Smooth muscle cell (in vitro differentiated cells): Measurements from ENCODE around the gene DOK1. TPM values are rescaled to one million over a fixed set of nuclear protein-coding genes. Genes with fewer than 3 reads are reported as not detected.

ENCODE experiments used
- DNase-seq: peaks from one replicate; lab custom pipeline; 2025; ENCODE audit not compliant: unreplicated experiment; lab: John Stamatoyannopoulos, UW
- H2AFZ ChIP-seq: fragments of 200-600 bp; sonication (generic); 2 replicates; pipeline ENCODE4 v1.6.0; 2016; ENCODE audit warnings: antibody characterized with exemption, low read depth, mild to moderate bottlenecking
- H3F3A ChIP-seq: fragments of 200-600 bp; sonication (generic); 2 replicates; pipeline ENCODE4 v1.6.0; 2017; ENCODE audit warnings: antibody characterized with exemption, low read depth
- H3K27ac ChIP-seq: fragments of 200-600 bp; sonication (generic); 2 replicates; pipeline ENCODE4 v1.5.1; 2016; ENCODE audit warnings: low read depth, mild to moderate bottlenecking
- H3K27me3 ChIP-seq: fragments of 200-600 bp; sonication (generic); 2 replicates; pipeline ENCODE4 v1.6.1; 2016; ENCODE audit warnings: low read depth, mild to moderate bottlenecking
- H3K36me3 ChIP-seq: fragments of 200-600 bp; sonication (generic); 2 replicates; pipeline ENCODE4 v1.5.1; 2016; ENCODE audit warnings: low read depth
- H3K4me1 ChIP-seq: fragments of 200-600 bp; sonication (generic); 2 replicates; pipeline ENCODE4 v1.5.1; 2016; ENCODE audit warnings: low read depth
- H3K4me2 ChIP-seq: fragments of 200-600 bp; sonication (generic); 2 replicates; pipeline ENCODE4 v1.6.0; 2016; ENCODE audit warnings: mild to moderate bottlenecking
- H3K4me3 ChIP-seq: fragments of 200-600 bp; sonication (generic); 2 replicates; pipeline ENCODE4 v1.5.1; 2016; ENCODE audit warnings: mild to moderate bottlenecking
- H3K79me2 ChIP-seq: fragments of 200-600 bp; sonication (generic); 2 replicates; pipeline ENCODE4 v1.6.0; 2016; ENCODE audit warnings: low read depth, mild to moderate bottlenecking
- H3K9ac ChIP-seq: fragments of 200-600 bp; sonication (generic); 2 replicates; pipeline ENCODE4 v1.6.0; 2016; ENCODE audit warnings: low read depth
- H3K9me3 ChIP-seq: fragments of 200-600 bp; sonication (generic); replicated peaks from 2 replicates; pipeline ENCODE4 v1.5.1; 2016; ENCODE audit warnings: low read depth
- H4K20me1 ChIP-seq: fragments of 200-600 bp; sonication (generic); 2 replicates; pipeline ENCODE4 v1.6.0; 2016; ENCODE audit warnings: low read depth
- CTCF ChIP-seq: fragments of 200-600 bp; sonication (generic); IDR thresholded peaks from 2 replicates; pipeline ENCODE4 v1.5.1; 2017; ENCODE audit warnings: borderline replicate concordance, mild to moderate bottlenecking, antibody characterized with exemption; ENCODE audit not compliant: insufficient read depth, poor library complexity, severe bottlenecking
- WGBS: methylation state at CpG from one replicate; pipeline ENCODE4 v1.1.7; 2016; ENCODE audit warnings: low lambda C conversion rate; 5-methylcytosine and 5-hydroxymethylcytosine counted together
- polyA plus RNA-seq: library from polyadenylated mRNA; unstranded; fragments of >200 nt; fragmentation: Nextera tagmentation; extraction: Ambion mirVana; gene quantifications from 2 replicates; pipeline ENCODE4 v1.2.1, GENCODE V29; 2016
- total RNA-seq: library from RNA; depleted of rRNA; stranded (reverse); fragments of >200 nt; gene quantifications from 2 replicates; pipeline ENCODE4 v1.2.3, GENCODE V29; 2014

The DOK1 gene
- total and polyA plus RNA-seq, 2 experiments from 2014 or later, result 11.7 to 41.3 TPM

- no peaks in the 10 kb centered on the region for H3K27me3 ChIP-seq
- WGBS, result 18% methylated on average over 29 of the region's 29 CpGs
- peak overlapping the region; percentile 71 for H3K27ac ChIP-seq
- no peak for TF ChIP-seq CTCF
- H3K4me3 ChIP-seq, result peak overlapping the region; percentile 88
- no peak for DNase-seq
- H3K4me1 ChIP-seq, result peaks cover 11% of the 10 kb centered on the region
- H3F3A ChIP-seq, result peaks cover 16% of the 10 kb centered on the region
- peak overlapping the region; percentile 99 for H3K4me2 ChIP-seq
- H4K20me1 ChIP-seq, result peaks cover 11% of the 10 kb centered on the region
- no peaks in the 10 kb centered on the region for H3K9me3 ChIP-seq
- peaks cover 28% of the 10 kb centered on the region for H3K79me2 ChIP-seq
- peak overlapping the region; percentile 89 for H3K9ac ChIP-seq
- no peaks in the 10 kb centered on the region for H3K36me3 ChIP-seq
- peak overlapping the region; percentile 69 for H2AFZ ChIP-seq
These were observed 25.7 kb upstream of the DOK1 start for GRCh38 chr2:74528600-74529356.

- TF ChIP-seq CTCF, result no peak
- H3K4me3 ChIP-seq, result peak within 1 kb of the TSS; percentile 88
- H3K36me3 ChIP-seq, result no peaks in the 10 kb centered on the region
- H3K4me1 ChIP-seq, result peaks cover 11% of the 10 kb centered on the region
- DNase-seq, result peak; percentile 87
- no peaks in the 10 kb centered on the region for H3K9me3 ChIP-seq
- peak within 1 kb of the TSS; percentile 71 for H3K27ac ChIP-seq
- no peaks in the 10 kb centered on the region for H3K27me3 ChIP-seq
- peaks cover 28% of the 10 kb centered on the region for H3K79me2 ChIP-seq
- peaks cover 20% of the 10 kb centered on the region for H3F3A ChIP-seq
- peak within 1 kb of the TSS; percentile 99 for H3K4me2 ChIP-seq
- 1% methylated on average over 85 of the region's 87 CpGs for WGBS
- peak within 1 kb of the TSS; percentile 89 for H3K9ac ChIP-seq
- peaks cover 11% of the 10 kb centered on the region for H4K20me1 ChIP-seq
- peak within 1 kb of the TSS; percentile 69 for H2AFZ ChIP-seq
These were observed 24.9 kb upstream of the DOK1 start, which contains the start of the genes AUP1 and HTRA2 for GRCh38 chr2:74529357-74530238. Gene AUP1 (minus strand): TSS chr2:74529706. CDS start chr2:74529629, 77 bp downstream. Gene HTRA2 (plus strand): TSS chr2:74529933. CDS start chr2:74530007, 74 bp downstream.

- H3F3A ChIP-seq, result peaks cover 20% of the 10 kb centered on the region
- peak overlapping the region; percentile 89 for H3K9ac ChIP-seq
- H3K4me2 ChIP-seq, result peak overlapping the region; percentile 99
- peak overlapping the region; percentile 88 for H3K4me3 ChIP-seq
- H2AFZ ChIP-seq, result peak overlapping the region; percentile 69
- H3K36me3 ChIP-seq, result no peaks in the 10 kb centered on the region
- H3K79me2 ChIP-seq, result peaks cover 28% of the 10 kb centered on the region
- TF ChIP-seq CTCF, result no peak
- no peaks in the 10 kb centered on the region for H3K9me3 ChIP-seq
- WGBS, result 11% methylated on average over 40 of the region's 54 CpGs
- H3K4me1 ChIP-seq, result peaks cover 11% of the 10 kb centered on the region
- DNase-seq, result no peak
- peak overlapping the region; percentile 71 for H3K27ac ChIP-seq
- H3K27me3 ChIP-seq, result no peaks in the 10 kb centered on the region
- peaks cover 11% of the 10 kb centered on the region for H4K20me1 ChIP-seq
These were observed 24.0 kb upstream of the DOK1 start for GRCh38 chr2:74530239-74531187.
